Trophoblast cell (in vitro differentiated cells and primary cell): ENCODE data around the gene PTGIS.

Experiments used
- DNase-seq, 2 donors: peaks; one replicate each; pipeline ENCODE4 v3.0.0-alpha.2; 2016
- H2AFZ ChIP-seq: 2 replicates; pipeline ENCODE4 v1.6.1; 2013; ENCODE audit warnings: low read length, moderate library complexity, mild to moderate bottlenecking; ENCODE audit not compliant: insufficient read depth, poor library complexity
- H2AK5ac ChIP-seq: 2 replicates; pipeline ENCODE4 v1.6.1; 2013; ENCODE audit warnings: mild to moderate bottlenecking, low read length
- H2BK120ac ChIP-seq: 2 replicates; pipeline ENCODE4 v1.6.1; 2013; ENCODE audit warnings: low read length, mild to moderate bottlenecking, moderate library complexity; ENCODE audit not compliant: insufficient read depth, poor library complexity
- H2BK12ac ChIP-seq: 2 replicates; pipeline ENCODE4 v1.6.1; 2013; ENCODE audit warnings: mild to moderate bottlenecking, low read length, moderate library complexity
- H2BK5ac ChIP-seq: 2 replicates; pipeline ENCODE4 v1.6.1; 2013; ENCODE audit warnings: low read length, low read depth, moderate library complexity, mild to moderate bottlenecking; ENCODE audit not compliant: poor library complexity
- H3K14ac ChIP-seq: 2 replicates; pipeline ENCODE4 v1.6.1; 2013; ENCODE audit warnings: mild to moderate bottlenecking, low read length
- H3K18ac ChIP-seq: 2 replicates; pipeline ENCODE4 v1.6.1; 2013; ENCODE audit warnings: mild to moderate bottlenecking, low read length
- H3K23ac ChIP-seq: 2 replicates; pipeline ENCODE4 v1.6.1; 2013; ENCODE audit warnings: low read length
- H3K27ac ChIP-seq: 2 replicates; pipeline ENCODE4 v1.5.1; 2013; ENCODE audit warnings: low read depth, mild to moderate bottlenecking, inconsistent platforms, low read length, moderate library complexity
- H3K27me3 ChIP-seq: 2 replicates; pipeline ENCODE4 v1.6.1; 2013; ENCODE audit warnings: inconsistent platforms, mild to moderate bottlenecking, low read length, moderate library complexity; ENCODE audit not compliant: insufficient read depth
- H3K36me3 ChIP-seq, 2 experiments: 1 replicate in 1 of 2; 2 replicates in 1 of 2; pipeline ENCODE4 v1.6.1; 2013; ENCODE audit warnings: low read length in 2 of 2, mild to moderate bottlenecking in 2 of 2, moderate library complexity in 1 of 2; ENCODE audit not compliant: insufficient read depth in 2 of 2, control insufficient read depth in 1 of 2
- H3K4ac ChIP-seq: 2 replicates; pipeline ENCODE4 v1.6.1; 2013; ENCODE audit warnings: low read depth, mild to moderate bottlenecking, low read length, moderate library complexity
- H3K4me1 ChIP-seq, 2 experiments: 1 replicate in 1 of 2; 2 replicates in 1 of 2; pipeline ENCODE4 v1.6.1; 2013; ENCODE audit warnings: low read length in 2 of 2, mild to moderate bottlenecking in 2 of 2, moderate library complexity in 1 of 2; ENCODE audit not compliant: insufficient read depth in 2 of 2, control insufficient read depth in 1 of 2
- H3K4me2 ChIP-seq: 2 replicates; pipeline ENCODE4 v1.6.1; 2013; ENCODE audit warnings: inconsistent platforms, mild to moderate bottlenecking, low read length, moderate library complexity
- H3K4me3 ChIP-seq: 2 replicates; pipeline ENCODE4 v1.5.1; 2013; ENCODE audit warnings: mild to moderate bottlenecking, low read depth, low read length, inconsistent platforms
- H3K79me1 ChIP-seq: one replicate; pipeline ENCODE4 v1.6.1; 2013; ENCODE audit warnings: low read length
- H3K79me2 ChIP-seq: 2 replicates; pipeline ENCODE4 v1.6.1; 2013; ENCODE audit warnings: low read length, mild to moderate bottlenecking; ENCODE audit not compliant: control insufficient read depth, insufficient read depth, poor library complexity
- H3K9ac ChIP-seq: 2 replicates; pipeline ENCODE4 v1.6.1; 2013; ENCODE audit warnings: mild to moderate bottlenecking, low read length
- H3K9me3 ChIP-seq: 2 replicates; pipeline ENCODE4 v1.6.1; 2013; ENCODE audit warnings: low read depth, mild to moderate bottlenecking, control low read depth, inconsistent platforms, low read length; ENCODE audit not compliant: insufficient read depth
- H4K12ac ChIP-seq: 2 replicates; pipeline ENCODE4 v1.6.1; 2013; ENCODE audit warnings: low read depth, mild to moderate bottlenecking, low read length, moderate library complexity
- H4K8ac ChIP-seq: 2 replicates; pipeline ENCODE4 v1.6.1; 2013; ENCODE audit warnings: low read depth, mild to moderate bottlenecking, low read length, moderate library complexity
- H4K91ac ChIP-seq: one replicate; pipeline ENCODE4 v1.6.1; 2013; ENCODE audit warnings: low read depth, mild to moderate bottlenecking, low read length, moderate library complexity
- WGBS: extraction: QIAGEN DNeasy Blood & Tissue Kit; methylation state at CpG from one replicate; pipeline ENCODE4 v1.1.7; 2013; ENCODE audit warnings: missing lambda C conversion rate; ENCODE audit not compliant: insufficient read length, insufficient coverage; ENCODE audit errors: extremely low coverage; 5-methylcytosine and 5-hydroxymethylcytosine counted together

PTGIS gene

DNA sequence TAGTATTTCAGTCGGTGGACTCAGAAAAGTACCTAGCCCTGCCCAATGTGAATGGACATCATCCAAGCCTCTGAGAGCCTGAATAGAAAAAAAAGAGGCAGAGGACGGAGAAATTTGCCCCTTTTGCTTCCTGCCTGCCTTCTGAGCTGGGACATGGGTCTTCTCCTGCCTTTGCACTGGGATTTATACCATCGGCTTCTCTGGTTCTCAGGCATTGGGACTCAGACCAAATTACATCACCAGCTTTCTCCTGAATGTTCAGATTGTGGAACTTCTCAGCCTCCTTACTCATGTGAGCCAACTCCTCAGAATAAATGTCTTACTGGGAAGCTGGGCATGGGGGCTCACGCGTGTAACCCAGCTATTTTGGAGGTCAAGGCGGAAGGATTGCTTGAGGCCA lies 105.3 kb downstream of the PTGIS start:
- Histone ChIP-seq H3K4ac (no peak overlapping the region), H2AK5ac (no peak overlapping the region), H3K9me3 (peaks cover 2% of the 10 kb centered on the region), H3K79me2 (no peaks in the 10 kb centered on the region), H2BK12ac (no peak overlapping the region), H3K18ac (no peak overlapping the region), H3K36me3 (no peaks in the 10 kb centered on the region), H3K9ac (no peak overlapping the region), H2BK120ac (no peak overlapping the region), H3K4me2 (no peak overlapping the region), H3K23ac (no peak overlapping the region), H2BK5ac (no peak overlapping the region), H3K79me1 (no peaks in the 10 kb centered on the region), H4K12ac (no peak overlapping the region), H4K8ac (no peak overlapping the region), H4K91ac (no peak overlapping the region), H3K27me3 (no peaks in the 10 kb centered on the region), H3K4me3 (no peak overlapping the region), H2AFZ (no peak overlapping the region), H3K14ac (no peak overlapping the region), H3K4me1 (no peaks in the 10 kb centered on the region), H3K27ac (no peak overlapping the region)
- no peak for DNase-seq
- WGBS, result no CpG with 5 or more reads among the region's 6 CpGs

DNA sequence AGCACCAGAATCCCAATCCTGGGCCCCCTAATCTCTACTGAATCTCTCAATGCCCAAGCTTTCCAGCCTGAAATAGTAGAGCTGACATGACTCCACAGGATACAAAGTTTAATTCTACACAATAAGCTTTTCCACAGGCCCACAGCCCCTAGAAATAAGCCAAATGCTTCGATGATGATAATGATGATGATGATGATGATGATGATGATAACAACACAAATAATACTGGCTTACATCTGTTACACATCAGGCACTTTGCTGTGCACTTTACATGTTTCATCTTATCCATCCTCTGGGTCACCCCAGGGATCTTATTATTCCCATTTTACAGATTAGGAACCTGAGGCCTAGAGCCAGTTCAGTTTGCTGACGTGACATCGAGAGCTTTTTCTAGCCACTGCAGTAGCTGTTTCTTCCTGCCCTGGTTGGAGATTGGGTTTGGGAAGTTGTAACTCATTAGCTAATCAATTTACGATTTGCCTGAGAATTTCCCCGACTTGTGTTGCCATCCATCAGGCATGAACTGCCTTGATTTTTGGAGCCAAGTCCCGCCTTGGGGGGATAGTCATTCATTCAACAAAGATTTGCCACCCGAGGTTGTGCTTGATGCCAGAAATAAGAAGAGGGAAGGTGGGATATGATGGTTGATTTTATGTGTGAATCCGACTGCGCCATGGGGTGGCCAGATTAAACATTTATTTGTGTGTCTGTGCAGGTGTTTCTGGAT lies 105.9 kb downstream of the PTGIS start:
- Histone ChIP-seq H3K4me3 (no peak overlapping the region), H4K8ac (no peak overlapping the region), H3K79me1 (no peaks in the 10 kb centered on the region), H3K14ac (no peak overlapping the region), H4K12ac (no peak overlapping the region), H2AK5ac (no peak overlapping the region), H4K91ac (no peak overlapping the region), H2BK12ac (no peak overlapping the region), H3K4me2 (no peak overlapping the region), H3K23ac (no peak overlapping the region), H2BK5ac (no peak overlapping the region), H2BK120ac (no peak overlapping the region), H3K79me2 (no peaks in the 10 kb centered on the region), H3K27me3 (no peaks in the 10 kb centered on the region), H3K9me3 (peaks cover 2% of the 10 kb centered on the region), H3K36me3 (no peaks in the 10 kb centered on the region), H2AFZ (no peak overlapping the region), H3K18ac (no peak overlapping the region), H3K27ac (no peak overlapping the region), H3K4ac (no peak overlapping the region), H3K9ac (no peak overlapping the region), H3K4me1 (no peaks in the 10 kb centered on the region)
- no peak for DNase-seq
- WGBS, result no CpG with 5 or more reads among the region's 9 CpGs

DNA sequence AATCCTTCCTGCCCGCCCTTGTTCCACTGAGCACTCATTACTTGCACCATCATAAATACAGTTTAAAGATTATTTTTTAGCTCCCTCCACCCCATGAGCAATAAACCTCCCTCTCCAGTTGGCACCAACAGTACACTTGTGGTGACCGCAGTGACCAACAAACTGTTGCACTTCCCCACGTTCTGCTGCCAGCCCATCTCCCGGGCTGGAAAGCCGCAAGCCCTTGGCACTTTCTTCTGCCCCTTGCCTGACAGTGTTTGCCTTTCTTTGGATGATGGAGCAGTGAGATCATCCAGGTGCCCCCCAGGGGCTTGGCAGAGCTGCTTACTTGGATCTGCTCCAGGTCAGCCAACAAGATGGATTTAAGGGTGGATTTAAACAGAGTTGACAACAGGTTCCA lies 107.0 kb downstream of the PTGIS start:
- Histone ChIP-seq H3K27ac (no peak overlapping the region), H2BK120ac (no peak overlapping the region), H3K79me2 (no peaks in the 10 kb centered on the region), H2BK12ac (no peak overlapping the region), H2AFZ (no peak overlapping the region), H3K4me3 (no peak overlapping the region), H3K4me2 (no peak overlapping the region), H3K9me3 (peaks cover 2% of the 10 kb centered on the region), H3K23ac (no peak overlapping the region), H3K9ac (no peak overlapping the region), H3K18ac (no peak overlapping the region), H3K4ac (no peak overlapping the region), H2BK5ac (no peak overlapping the region), H4K12ac (no peak overlapping the region), H3K36me3 (no peaks in the 10 kb centered on the region), H3K79me1 (no peaks in the 10 kb centered on the region), H4K8ac (no peak overlapping the region), H3K4me1 (no peaks in the 10 kb centered on the region), H3K27me3 (no peaks in the 10 kb centered on the region), H4K91ac (no peak overlapping the region), H2AK5ac (no peak overlapping the region), H3K14ac (no peak overlapping the region)
- DNase-seq, result no peak
- WGBS, result no CpG with 5 or more reads among the region's 5 CpGs

DNA sequence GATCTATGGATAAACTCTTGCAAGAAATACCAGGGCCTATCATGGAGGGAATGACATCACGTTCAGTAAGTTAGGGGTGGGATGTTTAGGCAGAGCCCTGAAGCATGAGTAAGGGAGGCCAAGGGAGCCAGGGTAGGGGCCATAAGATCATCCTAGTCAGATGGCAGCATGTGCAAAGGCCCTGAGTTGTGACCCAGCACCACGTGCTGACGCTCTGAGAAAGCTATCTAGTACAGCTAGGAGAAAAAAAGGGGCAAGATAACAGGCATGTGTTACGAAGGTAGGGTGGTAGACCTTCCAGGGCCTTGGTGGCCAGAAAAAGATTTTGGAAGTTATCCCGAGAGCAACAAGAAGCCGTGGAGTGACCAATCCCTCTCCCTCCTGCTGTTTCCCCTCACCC lies 107.8 kb downstream of the PTGIS start:
- no peak overlapping the region for H3K14ac ChIP-seq
- no peak overlapping the region for H3K27ac ChIP-seq

More for the DNA sequence above, 107.8 kb downstream of the PTGIS start:
- Histone ChIP-seq H3K4me2 (no peak overlapping the region), H3K4me1 (no peaks in the 10 kb centered on the region), H2AK5ac (no peak overlapping the region), H3K4ac (no peak overlapping the region), H2BK12ac (no peak overlapping the region), H4K8ac (no peak overlapping the region), H3K36me3 (no peaks in the 10 kb centered on the region), H2BK120ac (no peak overlapping the region), H3K9me3 (peaks cover 2% of the 10 kb centered on the region), H4K91ac (no peak overlapping the region), H3K9ac (no peak overlapping the region), H4K12ac (no peak overlapping the region), H3K79me1 (no peaks in the 10 kb centered on the region), H3K27me3 (no peaks in the 10 kb centered on the region), H3K4me3 (no peak overlapping the region), H2BK5ac (no peak overlapping the region), H3K79me2 (no peaks in the 10 kb centered on the region), H2AFZ (no peak overlapping the region), H3K18ac (no peak overlapping the region), H3K23ac (no peak overlapping the region)
- no CpG with 5 or more reads among the region's 6 CpGs for WGBS
- DNase-seq, result no peak
